ENCODE data around the gene GNB3.
A peak's percentile ranks its signal among the peaks of the same experiment; 100 is the strongest.
"Not testable (repeated sequence)": the region's sequence is repeated elsewhere in the genome, so short reads cannot be mapped to it uniquely, and the experiment has no call there.

GNB3 gene

DNA sequence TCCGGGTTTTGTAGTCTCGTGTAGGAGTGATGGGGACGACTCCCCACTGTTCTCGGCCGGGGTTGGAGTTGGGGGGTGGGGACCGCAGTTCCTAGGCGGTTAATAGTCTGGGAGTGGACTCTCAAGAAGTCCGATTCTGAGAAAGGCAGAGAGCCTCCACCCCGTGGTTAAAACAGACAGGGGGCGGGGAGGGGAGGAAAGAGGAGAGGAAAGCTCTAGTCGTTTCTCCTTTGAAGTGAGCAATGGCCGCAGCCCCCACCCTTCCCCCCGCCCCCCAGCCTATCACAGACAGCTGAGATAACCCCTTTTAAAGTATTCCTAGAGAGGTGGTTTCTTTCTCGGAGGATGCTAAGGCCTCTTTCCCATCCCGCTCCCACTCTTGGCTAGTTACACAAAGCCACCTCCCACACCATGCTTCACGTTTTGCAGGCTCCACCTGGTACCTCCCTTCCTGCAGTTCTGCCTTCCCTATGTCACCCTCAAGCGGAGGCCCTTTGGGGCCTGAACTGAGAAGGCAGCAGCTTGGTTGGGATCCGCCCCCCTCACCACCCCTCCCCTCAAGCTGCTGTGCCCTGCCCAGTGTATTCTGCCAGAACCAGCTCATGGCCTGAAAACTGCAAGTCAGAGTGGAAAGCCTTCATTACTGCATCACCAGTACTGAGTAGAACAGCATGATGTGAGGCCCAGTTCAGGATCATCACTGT, 12.1 kb downstream of the GNB3 start:
- H3K27ac ChIP-seq = peak overlapping the region; percentile 26 to 97 (median 80)
- H3K4me3 ChIP-seq = peak overlapping the region; percentile 51 to 81 (median 63)

- peak overlapping the region in 2 of 7 experiments; percentile 64 to 65 for H3K4me3 ChIP-seq
- H3K27ac ChIP-seq = peak overlapping the region in 17 of 21 experiments; percentile 9 to 97 (median 81)
Measured at GRCh38 chr12:6853626-6854025, 12.9 kb downstream of the GNB3 start.

- Histone ChIP-seq H3K4me3 (no peak overlapping the region), H3K27ac (peak overlapping the region in 12 of 21 experiments; percentile 9 to 89 (median 80))
Measured at GRCh38 chr12:6854036-6854435, 13.3 kb downstream of the GNB3 start.

- no peak overlapping the region for H3K27ac ChIP-seq
Measured at GRCh38 chr12:6855322-6855721, 14.6 kb downstream of the GNB3 start.

DNA sequence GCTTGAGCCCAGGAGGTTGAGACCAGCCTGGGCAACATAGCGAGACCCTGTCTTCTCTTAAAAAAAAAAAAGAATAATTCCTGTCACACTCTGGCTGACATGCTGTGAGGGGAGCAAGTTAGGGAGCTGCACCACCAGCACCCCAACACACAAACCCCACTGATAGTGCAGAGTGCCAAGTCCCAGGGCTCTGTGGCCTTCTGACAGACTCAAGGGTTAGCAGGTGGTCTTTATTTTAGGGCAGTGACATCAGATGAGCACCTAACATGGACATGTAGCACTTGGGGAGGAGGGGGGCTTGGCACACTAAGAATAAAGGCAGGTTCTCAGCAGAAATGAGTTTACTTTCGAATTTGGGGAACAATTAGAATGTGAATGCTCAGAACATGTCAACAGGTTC, 18.1 kb downstream of the GNB3 start:
- Histone ChIP-seq H3K4me3 (no peak overlapping the region), H3K27ac (no peak overlapping the region)

More at GRCh38 chr12:6855322-6855721, 14.6 kb downstream of the GNB3 start:
- no peak overlapping the region for H3K4me3 ChIP-seq

DNA sequence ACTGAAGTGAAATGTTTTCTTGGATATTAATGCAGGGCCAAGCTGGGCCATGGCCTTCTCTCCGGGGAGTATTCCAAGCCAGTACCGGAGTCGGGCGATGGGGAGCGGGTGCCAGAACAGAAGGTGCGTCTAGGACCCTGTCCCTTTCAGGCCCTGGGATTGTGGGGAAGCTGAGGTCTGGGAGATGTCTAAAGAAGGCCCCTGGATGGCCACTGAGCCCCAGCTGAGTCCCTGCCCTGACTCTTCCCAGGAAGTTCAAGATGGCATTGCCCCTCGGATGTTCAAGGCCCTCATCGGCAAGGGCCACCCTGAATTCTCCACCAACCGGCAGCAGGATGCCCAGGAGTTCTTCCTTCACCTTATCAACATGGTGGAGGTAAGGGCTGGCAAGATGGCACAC, 19.4 kb downstream of the GNB3 start:
- H3K4me3 ChIP-seq = no peak overlapping the region
- no peak overlapping the region for H3K27ac ChIP-seq

GRCh38 chr12:6860942-6861341, 20.2 kb downstream of the GNB3 start:
- H3K4me3 ChIP-seq = no peak overlapping the region
- no peak overlapping the region for H3K27ac ChIP-seq

- no peak overlapping the region for H3K4me3 ChIP-seq
- H3K27ac ChIP-seq = no peak overlapping the region
Measured at GRCh38 chr12:6861391-6861790, 20.7 kb downstream of the GNB3 start.

GRCh38 chr12:6863033-6863432, 22.3 kb downstream of the GNB3 start:
- no peak overlapping the region for H3K27ac ChIP-seq
- H3K4me3 ChIP-seq = no peak overlapping the region

DNA sequence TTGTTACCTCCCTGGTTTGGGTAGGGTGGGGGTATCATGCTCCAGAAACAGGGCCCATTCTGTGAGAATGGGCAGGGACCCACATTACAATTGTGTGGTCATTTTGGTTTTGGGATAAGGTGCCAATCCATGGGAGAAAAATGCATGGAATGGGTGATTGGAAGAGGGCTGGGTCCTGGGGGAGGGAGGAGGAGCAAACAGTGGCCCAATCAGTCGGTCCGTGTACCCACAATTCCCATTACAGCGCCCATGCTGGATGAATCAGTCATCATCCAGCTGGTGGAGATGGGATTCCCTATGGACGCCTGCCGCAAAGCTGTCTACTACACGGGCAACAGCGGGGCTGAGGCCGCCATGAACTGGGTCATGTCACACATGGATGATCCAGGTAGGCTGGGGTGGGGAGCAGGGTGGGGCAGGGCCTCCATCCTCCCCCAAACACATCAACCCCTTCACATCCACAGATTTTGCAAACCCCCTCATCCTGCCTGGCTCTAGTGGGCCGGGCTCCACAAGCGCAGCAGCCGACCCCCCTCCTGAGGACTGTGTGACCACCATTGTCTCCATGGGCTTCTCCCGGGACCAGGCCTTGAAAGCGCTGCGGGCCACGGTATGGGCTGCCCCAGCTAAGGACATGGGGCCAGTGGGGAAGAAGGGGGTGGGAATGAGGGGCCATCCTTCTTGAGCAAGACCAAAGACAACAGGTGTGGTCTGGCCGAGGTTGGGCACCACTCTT, 23.0 kb downstream of the GNB3 start:
- H3K4me3 ChIP-seq = no peak overlapping the region
- H3K27ac ChIP-seq = no peak overlapping the region

GRCh38 chr12:6865307-6865706, 24.6 kb downstream of the GNB3 start:
- H3K4me3 ChIP-seq, H3K27ac ChIP-seq: not testable (repeated sequence)

DNA sequence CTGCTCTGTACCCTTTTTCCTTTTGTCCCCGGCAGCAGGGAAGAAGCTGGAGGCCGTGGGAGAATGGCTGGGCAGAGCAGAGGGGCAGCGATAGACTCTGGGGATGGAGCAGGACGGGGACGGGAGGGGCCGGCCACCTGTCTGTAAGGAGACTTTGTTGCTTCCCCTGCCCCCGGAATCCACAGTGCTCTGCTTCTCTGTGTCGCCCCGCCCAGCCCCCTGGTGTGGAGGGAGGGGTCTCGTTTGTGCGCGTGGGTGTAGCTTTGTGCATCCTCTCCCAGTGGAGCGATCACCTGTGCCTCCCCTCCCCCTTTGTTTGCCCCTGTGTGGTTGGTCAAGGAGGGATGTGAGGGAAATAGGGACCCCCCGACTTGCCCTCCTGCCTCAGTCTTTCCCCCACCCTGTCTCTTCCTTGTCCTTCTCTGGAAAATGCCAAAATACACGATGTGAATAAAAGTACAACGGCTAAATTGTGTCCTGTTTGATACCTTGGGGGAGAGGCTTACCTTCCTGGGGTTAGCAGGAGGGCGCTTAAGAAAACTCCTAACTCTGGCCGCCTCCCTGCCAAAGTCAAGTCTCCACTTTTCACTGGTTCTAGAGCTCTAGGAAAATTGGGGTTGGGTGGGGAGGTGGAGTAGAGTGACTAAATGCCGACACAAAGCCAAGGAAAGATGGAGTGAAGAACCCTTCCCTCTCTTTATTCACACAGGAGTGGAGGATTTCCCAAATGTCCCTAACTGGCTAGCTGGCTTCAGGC, 25.6 kb downstream of the GNB3 start:
- H3K27ac ChIP-seq = peak overlapping the region in 19 of 21 experiments; percentile 89 to 100 (median 98)

DNA sequence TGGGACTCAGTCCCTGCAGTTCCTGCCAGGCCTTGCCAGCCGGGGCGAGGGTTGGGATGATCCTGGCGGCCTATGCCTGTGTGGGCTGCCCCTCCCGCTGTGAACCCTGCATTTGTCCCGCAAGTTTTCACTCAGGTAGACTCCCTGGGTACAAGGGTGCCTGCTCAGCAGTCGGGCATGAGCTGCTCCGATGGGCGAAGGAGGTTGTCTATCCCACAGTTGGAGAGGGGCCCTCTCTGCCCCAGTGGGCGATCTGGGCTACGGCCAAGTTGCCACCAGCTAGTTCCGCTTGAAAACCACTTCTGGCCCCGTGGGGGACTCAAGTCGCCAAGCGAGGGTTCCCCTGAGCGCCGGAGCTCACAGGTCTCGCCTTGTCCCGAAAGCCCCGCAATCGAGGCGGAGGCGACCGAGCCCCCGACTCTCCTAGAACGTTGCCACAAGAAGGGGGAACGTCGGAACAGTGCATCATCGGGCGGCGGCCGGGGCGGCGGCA, 26.2 kb downstream of the GNB3 start:
- peak overlapping the region; percentile 88 to 100 (median 97) for H3K4me3 ChIP-seq
- peak overlapping the region in 20 of 21 experiments; percentile 89 to 100 (median 98) for H3K27ac ChIP-seq

More for the DNA sequence above, 25.6 kb downstream of the GNB3 start:
- peak overlapping the region in 5 of 7 experiments; percentile 88 to 98 (median 92) for H3K4me3 ChIP-seq

- Histone ChIP-seq H3K4me3 (peak within 1 kb of the TSS; percentile 88 to 100 (median 97)), H3K27ac (peak within 1 kb of the TSS; percentile 87 to 100 (median 98))
Measured at GRCh38 chr12:6867413-6868210, 26.9 kb downstream of the GNB3 start, which contains the start of gene TPI1. TPI1 (plus strand) TSS chr12:6867531; CDS start chr12:6867567, 36 bp downstream.

- Histone ChIP-seq H3K27ac (peak overlapping the region in 20 of 21 experiments; percentile 89 to 100 (median 98)), H3K4me3 (peak overlapping the region; percentile 88 to 100 (median 97))
Measured at GRCh38 chr12:6868211-6869048, 27.7 kb downstream of the GNB3 start.

DNA sequence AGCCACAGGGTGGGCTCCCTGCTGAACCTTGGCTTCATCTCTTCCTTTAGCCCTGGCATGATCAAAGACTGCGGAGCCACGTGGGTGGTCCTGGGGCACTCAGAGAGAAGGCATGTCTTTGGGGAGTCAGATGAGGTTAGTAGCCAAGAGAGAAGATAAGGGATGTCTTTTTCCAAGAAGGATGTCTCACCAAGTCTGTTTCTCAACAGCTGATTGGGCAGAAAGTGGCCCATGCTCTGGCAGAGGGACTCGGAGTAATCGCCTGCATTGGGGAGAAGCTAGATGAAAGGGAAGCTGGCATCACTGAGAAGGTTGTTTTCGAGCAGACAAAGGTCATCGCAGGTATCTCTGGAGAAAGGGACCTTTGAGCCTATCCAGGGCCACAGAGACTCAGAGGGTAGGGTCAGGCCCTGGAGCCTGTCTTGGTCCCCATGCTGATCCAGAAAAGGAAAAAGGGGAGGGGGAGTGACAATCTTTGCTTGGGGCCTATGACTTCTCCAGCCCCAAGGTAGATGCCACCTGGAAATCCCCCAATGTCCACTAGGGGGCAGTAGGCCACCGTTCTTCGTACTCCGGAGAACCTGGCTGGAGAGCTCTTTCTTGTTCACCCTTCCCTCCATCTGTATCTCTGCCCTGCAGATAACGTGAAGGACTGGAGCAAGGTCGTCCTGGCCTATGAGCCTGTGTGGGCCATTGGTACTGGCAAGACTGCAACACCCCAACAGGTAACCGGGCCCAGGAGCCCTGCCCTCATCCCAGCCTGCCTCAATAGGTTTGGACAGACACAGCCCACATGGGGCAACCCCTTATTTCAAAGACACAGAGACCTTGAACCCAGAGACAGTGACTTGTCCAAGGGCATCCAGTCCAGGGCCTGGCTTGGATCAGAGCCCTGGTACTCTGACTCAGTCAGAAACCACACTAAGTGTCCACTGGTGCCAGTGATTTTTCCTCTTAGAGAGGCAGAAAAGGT, 28.6 kb downstream of the GNB3 start:
- peak overlapping the region; percentile 88 to 100 (median 97) for H3K4me3 ChIP-seq
- H3K27ac ChIP-seq = peak overlapping the region in 9 of 21 experiments; percentile 96 to 100 (median 98)

GRCh38 chr12:6870304-6870703, 29.6 kb downstream of the GNB3 start:
- not testable (repeated sequence) for H3K4me3 ChIP-seq
- H3K27ac ChIP-seq = peak overlapping the region in 2 of 21 experiments; percentile 5 to 98
